Spleen (tissue), 7 donors: ENCODE measurements around the gene BEND3.

Experiments
- POLR2A ChIP-seq, 3 donors: fragments of 450-650 bp; IDR thresholded peaks; one replicate each; pipeline ENCODE4 v1.5.1; 2017; ENCODE audit warnings: antibody characterized with exemption in 3 of 3, mild to moderate bottlenecking in 1 of 3
- TF ChIP-seq, protein P1 (sequence below), 11 experiments: fragments of 200-600 bp in 7 of 11; fragments of 450-650 bp in 4 of 11; sonication (generic) in 4 of 11; IDR thresholded peaks in 8 of 11; conservative IDR thresholded peaks in 3 of 11; 1 replicate in 7 of 11; 2 replicates in 4 of 11; pipeline versions ENCODE4 v1.4.0 to v1.8.0; 2016 to 2021; ENCODE audit warnings: antibody characterized with exemption in 11 of 11, inconsistent platforms in 4 of 11, mild to moderate bottlenecking in 1 of 11
- donor health status: DM: no; HTN: no; CAD: no; lungs with moderate emphysema.
- donor health status: DM: no; HTN: no; CAD: no.
- donor health status: DM: no; HTN: no; CAD: no.

DNA sequence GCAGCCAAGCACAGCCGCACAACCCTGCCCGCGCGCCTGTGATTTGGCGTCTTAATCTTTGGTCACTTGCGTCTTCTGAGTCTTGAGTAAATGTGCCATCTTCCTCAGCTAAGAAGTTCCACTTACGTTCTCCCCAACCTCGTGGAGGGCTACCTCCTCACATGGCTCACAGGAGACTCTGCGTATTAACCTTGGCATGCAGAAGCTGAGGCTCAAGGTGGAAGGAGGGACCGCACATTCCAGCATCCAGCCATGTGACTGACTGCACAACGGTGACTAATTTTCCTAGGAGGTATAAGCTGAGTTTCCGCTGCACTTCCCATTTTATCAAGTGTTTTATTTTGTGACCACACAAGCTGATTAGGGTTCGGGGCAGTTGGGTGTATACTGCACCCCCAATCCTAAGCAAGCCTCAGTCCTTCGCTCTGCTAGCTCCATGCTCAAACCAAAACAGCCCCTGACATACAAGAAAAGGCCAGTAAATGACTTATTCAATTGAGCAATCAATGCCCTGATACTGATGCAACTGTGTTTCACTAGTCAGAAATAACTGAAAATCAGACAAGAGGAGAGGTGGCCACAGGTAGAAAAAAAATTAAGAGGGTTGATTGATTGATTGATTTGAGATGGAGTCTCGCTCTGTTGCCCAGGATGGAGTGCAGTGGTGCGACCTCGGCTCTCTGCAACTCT lies 7.0 kb downstream of the BEND3 start:
- TF ChIP-seq, protein P1, sequence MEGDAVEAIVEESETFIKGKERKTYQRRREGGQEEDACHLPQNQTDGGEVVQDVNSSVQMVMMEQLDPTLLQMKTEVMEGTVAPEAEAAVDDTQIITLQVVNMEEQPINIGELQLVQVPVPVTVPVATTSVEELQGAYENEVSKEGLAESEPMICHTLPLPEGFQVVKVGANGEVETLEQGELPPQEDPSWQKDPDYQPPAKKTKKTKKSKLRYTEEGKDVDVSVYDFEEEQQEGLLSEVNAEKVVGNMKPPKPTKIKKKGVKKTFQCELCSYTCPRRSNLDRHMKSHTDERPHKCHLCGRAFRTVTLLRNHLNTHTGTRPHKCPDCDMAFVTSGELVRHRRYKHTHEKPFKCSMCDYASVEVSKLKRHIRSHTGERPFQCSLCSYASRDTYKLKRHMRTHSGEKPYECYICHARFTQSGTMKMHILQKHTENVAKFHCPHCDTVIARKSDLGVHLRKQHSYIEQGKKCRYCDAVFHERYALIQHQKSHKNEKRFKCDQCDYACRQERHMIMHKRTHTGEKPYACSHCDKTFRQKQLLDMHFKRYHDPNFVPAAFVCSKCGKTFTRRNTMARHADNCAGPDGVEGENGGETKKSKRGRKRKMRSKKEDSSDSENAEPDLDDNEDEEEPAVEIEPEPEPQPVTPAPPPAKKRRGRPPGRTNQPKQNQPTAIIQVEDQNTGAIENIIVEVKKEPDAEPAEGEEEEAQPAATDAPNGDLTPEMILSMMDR (IDR thresholded peaks at IDR 0.05 in 8 of 11, conservative IDR thresholded peaks at IDR 0.05 in 3 of 11), result no peak
- no peak for TF ChIP-seq POLR2A (IDR thresholded peaks at IDR 0.05)
